H1 (cell line): ENCODE data around the gene ST3GAL3. TPM values are rescaled to one million over a fixed set of nuclear protein-coding genes. Genes with fewer than 3 reads are reported as not detected.

Source experiments
- CTCF ChIA-PET: fragments of 300-600 bp; sonication (Branson Sonifier 250); formaldehyde crosslinking; loops from one replicate; lab custom pipeline; 2021; ENCODE audit not compliant: partially characterized antibody; lab: Charles Lee
- POLR2A ChIA-PET: fragments of 300-600 bp; sonication (Branson Sonifier 250); formaldehyde crosslinking; loops from one replicate; lab custom pipeline; 2021; ENCODE audit warnings: inconsistent platforms; ENCODE audit not compliant: partially characterized antibody; lab: Charles Lee
- DNase-seq, 2 experiments: peaks; one replicate each; pipeline versions ENCODE4 v3.0.0 to v3.0.0-alpha.2; 2010 to 2022; ENCODE audit warnings: low spot score in 2 of 2, low read depth in 1 of 2, mixed read lengths in 1 of 2
- FAIRE-seq: peaks from 2 replicates; lab custom pipeline; 2011; peaks lifted over from hg19 to GRCh38; lab: Jason Lieb, UNC
- H2AFZ ChIP-seq: 2 replicates; pipeline ENCODE4 v1.8.1; 2012; ENCODE audit warnings: low read length, inconsistent platforms
- H2AK5ac ChIP-seq: 2 replicates; pipeline ENCODE4 v1.6.1; 2013; ENCODE audit warnings: low read depth, low read length
- H2BK120ac ChIP-seq: replicated peaks from 2 replicates; pipeline ENCODE3; 2013; ENCODE audit warnings: low read depth, low read length, inconsistent platforms
- H2BK12ac ChIP-seq: 2 replicates; pipeline ENCODE4 v1.6.1; 2013; ENCODE audit warnings: low read depth, low read length
- H2BK15ac ChIP-seq: 2 replicates; pipeline ENCODE4 v1.6.1; 2013; ENCODE audit warnings: low read length
- H2BK20ac ChIP-seq: 2 replicates; pipeline ENCODE4 v1.6.1; 2013; ENCODE audit warnings: low read length
- H2BK5ac ChIP-seq: 2 replicates; pipeline ENCODE4 v1.6.1; 2013; ENCODE audit warnings: low read depth, low read length
- H3K14ac ChIP-seq: 2 replicates; pipeline ENCODE4 v1.6.1; 2013; ENCODE audit warnings: inconsistent platforms; ENCODE audit not compliant: insufficient read length
- H3K18ac ChIP-seq: 2 replicates; pipeline ENCODE4 v1.6.1; 2013; ENCODE audit warnings: low read length; ENCODE audit errors: extremely low read depth
- H3K23ac ChIP-seq: 2 replicates; pipeline ENCODE4 v1.6.1; 2013; ENCODE audit warnings: inconsistent platforms; ENCODE audit not compliant: insufficient read length
- H3K23me2 ChIP-seq: 2 replicates; pipeline ENCODE4 v1.6.1; 2013; ENCODE audit warnings: low read depth, low read length
- H3K27ac ChIP-seq: 2 replicates; pipeline ENCODE4 v1.6.1; 2011; ENCODE audit warnings: low read depth, low read length, inconsistent platforms
- H3K27me3 ChIP-seq, 4 experiments: replicated peaks in 1 of 4; 1 replicate in 1 of 4; 2 replicates in 3 of 4; pipeline versions ENCODE4 v1.6.1 to v1.8.1; 2011 to 2013; ENCODE audit warnings: low read length in 3 of 4, mild to moderate bottlenecking in 3 of 4, inconsistent platforms in 2 of 4, mixed read lengths in 2 of 4, moderate library complexity in 1 of 4; ENCODE audit not compliant: control insufficient read depth in 3 of 4, insufficient read depth in 3 of 4; ENCODE audit errors: extremely low read depth in 1 of 4
- H3K36me3 ChIP-seq, 4 experiments: 2 replicates each; pipeline versions ENCODE4 v1.6.1 to v1.8.1; 2011 to 2013; ENCODE audit warnings: mild to moderate bottlenecking in 4 of 4, low read length in 3 of 4, moderate library complexity in 2 of 4, control low read depth in 1 of 4, inconsistent platforms in 1 of 4; ENCODE audit not compliant: insufficient read depth in 4 of 4, control insufficient read depth in 2 of 4
- H3K4ac ChIP-seq: replicated peaks from 2 replicates; pipeline ENCODE3; 2013; ENCODE audit warnings: low read length, low read depth, mixed read lengths, inconsistent platforms; ENCODE audit not compliant: insufficient read length
- H3K4me1 ChIP-seq, 4 experiments: replicated peaks in 1 of 4; 1 replicate in 1 of 4; 2 replicates in 3 of 4; pipeline versions ENCODE4 v1.6.1 to v1.8.1; 2011 to 2013; ENCODE audit warnings: low read length in 3 of 4, inconsistent platforms in 2 of 4, mixed read lengths in 1 of 4; ENCODE audit not compliant: insufficient read depth in 4 of 4, control insufficient read depth in 3 of 4
- H3K4me2 ChIP-seq, 2 experiments: 2 replicates each; pipeline versions ENCODE4 v1.6.1 to v1.8.1; 2011 to 2013; ENCODE audit warnings: low read depth in 2 of 2, low read length in 2 of 2, control low read depth in 1 of 2, inconsistent platforms in 1 of 2, mild to moderate bottlenecking in 1 of 2; ENCODE audit not compliant: insufficient read depth in 1 of 2
- H3K4me3 ChIP-seq, 4 experiments: fragments of 200-600, 300-600 bp in 1 of 4; sonication (generic), shearing (Covaris generic), sonication (Bioruptor Twin) in 1 of 4; 2 replicates each; pipeline versions ENCODE4 v1.5.1 to v1.8.1; 2011 to 2016; ENCODE audit warnings: low read length in 4 of 4, low read depth in 3 of 4, control low read depth in 2 of 4, inconsistent platforms in 2 of 4, mild to moderate bottlenecking in 2 of 4, mixed read lengths in 1 of 4, moderate library complexity in 1 of 4; ENCODE audit not compliant: insufficient read depth in 2 of 4; ENCODE audit errors: extremely low read depth in 1 of 4
- H3K56ac ChIP-seq: replicated peaks from 2 replicates; pipeline ENCODE3; 2013; ENCODE audit warnings: low read depth, mild to moderate bottlenecking, mixed read lengths, low read length, inconsistent platforms; ENCODE audit not compliant: insufficient read length
- H3K79me1 ChIP-seq: 2 replicates; pipeline ENCODE4 v1.6.1; 2013; ENCODE audit warnings: low read depth, low read length, control low read depth
- H3K79me2 ChIP-seq, 2 experiments: 2 replicates each; pipeline versions ENCODE4 v1.6.1 to v1.8.1; 2012 to 2013; ENCODE audit warnings: low read length in 2 of 2, mild to moderate bottlenecking in 2 of 2, inconsistent platforms in 1 of 2; ENCODE audit not compliant: insufficient read depth in 2 of 2, control insufficient read depth in 1 of 2
- H3K9ac ChIP-seq, 4 experiments: replicated peaks in 1 of 4; 1 replicate in 1 of 4; 2 replicates in 3 of 4; pipeline versions ENCODE4 v1.6.1 to v1.8.1; 2011 to 2013; ENCODE audit warnings: low read depth in 3 of 4, low read length in 3 of 4, control low read depth in 2 of 4, mild to moderate bottlenecking in 2 of 4, moderate library complexity in 2 of 4, inconsistent platforms in 1 of 4; ENCODE audit errors: extremely low read depth in 1 of 4
- H3K9me3 ChIP-seq, 2 experiments: 2 replicates each; pipeline versions ENCODE4 v1.6.1 to v1.8.1; 2012 to 2013; ENCODE audit warnings: mild to moderate bottlenecking in 2 of 2, moderate library complexity in 2 of 2, control low read depth in 1 of 2, inconsistent platforms in 1 of 2, low read depth in 1 of 2, low read length in 1 of 2, mixed read lengths in 1 of 2; ENCODE audit not compliant: insufficient read depth in 2 of 2
- H4K20me1 ChIP-seq, 2 experiments: replicated peaks in 1 of 2; 2 replicates each; pipeline versions ENCODE3 to v1.8.1; 2011 to 2013; ENCODE audit warnings: inconsistent platforms in 2 of 2, low read length in 2 of 2, mild to moderate bottlenecking in 1 of 2; ENCODE audit not compliant: insufficient read depth in 2 of 2, control insufficient read depth in 1 of 2
- H4K5ac ChIP-seq: 2 replicates; pipeline ENCODE4 v1.6.1; 2013; ENCODE audit warnings: low read length, low read depth, mixed read lengths, inconsistent platforms; ENCODE audit not compliant: insufficient read length
- H4K8ac ChIP-seq: 2 replicates; pipeline ENCODE4 v1.8.0; 2013; ENCODE audit warnings: mild to moderate bottlenecking, moderate library complexity, low read length, inconsistent platforms; ENCODE audit not compliant: insufficient read depth; ENCODE audit errors: extremely low read depth
- H4K91ac ChIP-seq: replicated peaks from 2 replicates; pipeline ENCODE3; 2013; ENCODE audit warnings: low read length, mixed read lengths, inconsistent platforms; ENCODE audit not compliant: insufficient read length
- ATF3 ChIP-seq: IDR thresholded peaks from 2 replicates; pipeline ENCODE4 v1.6.1; 2011; ENCODE audit warnings: low read depth, mild to moderate bottlenecking, low read length; ENCODE audit not compliant: insufficient read depth
- CBX8 ChIP-seq: fragments of 300-800, 300-1000 bp; sonication (generic); IDR thresholded peaks from 2 replicates; pipeline ENCODE4 v1.7.1; 2016; ENCODE audit warnings: low read depth, low read length, borderline replicate concordance
- EGR1 ChIP-seq: IDR thresholded peaks from 2 replicates; pipeline ENCODE4 v1.6.1; 2011; ENCODE audit warnings: low read depth, low read length, borderline replicate concordance
- EZH2 ChIP-seq: fragments of 200-600 bp; sonication (generic); IDR thresholded peaks from 2 replicates; pipeline ENCODE4 v1.7.1; 2012; ENCODE audit warnings: low read depth, mild to moderate bottlenecking, moderate library complexity, low read length, inconsistent platforms; ENCODE audit not compliant: severe bottlenecking
- GTF2F1 ChIP-seq: IDR thresholded peaks from 2 replicates; pipeline ENCODE4 v1.6.1; 2012; ENCODE audit warnings: low read depth, low read length, improper control_type of control experiment, borderline replicate concordance
- HDAC2 ChIP-seq, 2 experiments: fragments of 300-600 bp in 1 of 2; sonication (generic) in 1 of 2; IDR thresholded peaks; 2 replicates each; pipeline ENCODE4 v1.6.1; 2011 to 2012; ENCODE audit warnings: low read depth in 2 of 2, low read length in 2 of 2, mild to moderate bottlenecking in 2 of 2, moderate library complexity in 2 of 2, borderline replicate concordance in 1 of 2, inconsistent platforms in 1 of 2
- HDAC6 ChIP-seq: IDR thresholded peaks from one replicate; pipeline ENCODE4 v1.7.1; 2012; ENCODE audit warnings: low read depth, mild to moderate bottlenecking, inconsistent platforms, low read length, moderate library complexity
- KDM4A ChIP-seq: IDR thresholded peaks from one replicate; pipeline ENCODE4 v1.7.1; 2012; ENCODE audit warnings: low read depth, mild to moderate bottlenecking, moderate library complexity, low read length, inconsistent platforms; ENCODE audit not compliant: severe bottlenecking
- NANOG ChIP-seq: IDR thresholded peaks from 2 replicates; pipeline ENCODE4 v1.6.1; 2011; ENCODE audit warnings: low read length, low read depth, mild to moderate bottlenecking, inconsistent platforms; ENCODE audit not compliant: insufficient read depth, poor library complexity, severe bottlenecking
- NRF1 ChIP-seq: IDR thresholded peaks from 2 replicates; pipeline ENCODE4 v1.6.1; 2011; ENCODE audit warnings: mild to moderate bottlenecking, low read depth, low read length, improper control_type of control experiment
- POLR2A ChIP-seq, 2 experiments: IDR thresholded peaks; 1 replicate in 1 of 2; 2 replicates in 1 of 2; pipeline ENCODE4 v1.6.1; 2011; ENCODE audit warnings: low read depth in 2 of 2, low read length in 2 of 2, mild to moderate bottlenecking in 2 of 2; ENCODE audit errors: control extremely low read depth in 1 of 2
- RNF2 ChIP-seq: fragments of 200-900, 300-1000 bp; sonication (generic); IDR thresholded peaks from 2 replicates; pipeline ENCODE4 v1.7.1; 2016; ENCODE audit warnings: borderline replicate concordance, low read depth, mild to moderate bottlenecking, antibody characterized with exemption, low read length; ENCODE audit not compliant: poor library complexity, severe bottlenecking; ENCODE audit errors: missing control alignments
- SP2 ChIP-seq: IDR thresholded peaks from 2 replicates; pipeline ENCODE4 v1.6.1; 2012; ENCODE audit warnings: mild to moderate bottlenecking, low read length, inconsistent platforms
- TCF12 ChIP-seq: IDR thresholded peaks from 2 replicates; pipeline ENCODE4 v1.6.1; 2011; ENCODE audit warnings: low read depth, mild to moderate bottlenecking, low read length
- WGBS, 2 experiments: shearing (Covaris generic) in 1 of 2; methylation state at CpG; one replicate each; pipeline versions ENCODE4 v1.1.6 to v1.1.7; 2013 to 2015; ENCODE audit warnings: low lambda C conversion rate in 2 of 2, mixed read lengths in 2 of 2, inconsistent platforms in 1 of 2, low coverage in 1 of 2, missing lambda C conversion rate in 1 of 2; ENCODE audit not compliant: insufficient replicate concordance in 2 of 2, insufficient coverage in 1 of 2, insufficient read length in 1 of 2; ENCODE audit errors: extremely low coverage in 1 of 2, missing lambda C conversion rate in 1 of 2; 5-methylcytosine and 5-hydroxymethylcytosine counted together
- polyA plus RNA-seq, 7 experiments: library from polyadenylated mRNA; depleted of rRNA in 3 of 7; stranded (reverse) in 5 of 7; unstranded in 2 of 7; fragments of >200 nt in 5 of 7; fragments of 200-250 nt in 2 of 7; gene quantifications; 1 replicate in 5 of 7; 2 replicates in 1 of 7; 4 replicates in 1 of 7; pipeline versions ENCODE4 v1.2.1 to v1.2.3, GENCODE V29; 2011 to 2013; ENCODE audit warnings: missing spikeins in 2 of 7, mixed read lengths in 2 of 7
- total RNA-seq: library from RNA; stranded (reverse); fragmentation: NEBNext Ultra II Directional; extraction: Animal tissue kit (Norgen Biotek cat#: 25700); gene quantifications from 2 replicates; pipeline ENCODE4 v1.2.1, GENCODE V29; 2021

The ST3GAL3 gene
- total and polyA plus RNA-seq, 2 of the 8 experiments (the other 6 are each of a cell fraction or from before 2014, with no cell fraction given) = 6.8 to 7.0 TPM

DNA sequence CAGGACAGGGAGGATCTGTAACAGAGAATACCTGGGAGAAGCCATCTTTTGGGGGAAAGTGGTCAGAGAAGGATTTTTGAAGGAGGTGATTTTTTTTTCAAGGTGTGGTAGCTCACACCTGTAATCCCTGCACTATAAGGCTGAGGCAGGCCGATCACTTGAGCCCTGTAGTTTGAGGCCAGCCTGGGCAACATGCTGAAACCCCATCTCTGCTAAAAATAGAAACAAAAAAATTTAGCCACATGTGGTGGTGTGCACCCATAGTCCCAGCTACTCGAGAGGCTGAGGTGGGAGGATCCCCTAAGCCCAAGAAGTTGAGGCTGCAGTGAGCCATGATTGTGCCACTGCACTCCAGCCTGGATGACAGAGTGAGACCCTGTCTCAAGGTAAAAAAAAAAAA is 158.9 kb downstream of the ST3GAL3 start:
- H3K4me2 ChIP-seq = no peak overlapping the region
- no peak overlapping the region for H3K9ac ChIP-seq
- TF ChIP-seq HDAC2 (IDR thresholded peaks at IDR 0.05; ENCODE audit: borderline replicate concordance in 1 of 2, low read depth in 2 of 2, low read length in 2 of 2) (no peak), GTF2F1 (no peak), SP2 (no peak), RNF2 (no peak), HDAC6 (no peak), CBX8 (no peak), KDM4A (no peak), EGR1 (no peak), NANOG (no peak), ATF3 (no peak), TCF12 (no peak), POLR2A (IDR thresholded peaks at IDR 0.05; ENCODE audit: control extremely low read depth in 1 of 2, low read depth in 2 of 2, low read length in 2 of 2) (no peak), EZH2 (no peak), NRF1 (no peak)
- H3K36me3 ChIP-seq = no peaks in the 10 kb centered on the region
- H3K4ac ChIP-seq = no peak overlapping the region
- H3K27ac ChIP-seq = no peak overlapping the region
- no peak overlapping the region for H3K18ac ChIP-seq
- H3K4me1 ChIP-seq = no peaks in the 10 kb centered on the region
- H3K27me3 ChIP-seq = no peaks in the 10 kb centered on the region
- H3K14ac ChIP-seq = no peak overlapping the region
- no peak overlapping the region for H3K56ac ChIP-seq
- ChIA-PET POLR2A (no interaction called here), CTCF (no interaction called here)
- H3K4me3 ChIP-seq = no peak overlapping the region
- no peak overlapping the region for H4K91ac ChIP-seq
- no peak overlapping the region for H2BK120ac ChIP-seq
- no peak overlapping the region for H4K8ac ChIP-seq
- H3K79me1 ChIP-seq = no peaks in the 10 kb centered on the region
- no peak for FAIRE-seq
- 0 out of 2 replicates have a peak, but pooled peaks cover 2% of the 10 kb centered on the region for H3K23me2 ChIP-seq
- DNase-seq = no peak
- no peak overlapping the region for H3K23ac ChIP-seq
- H3K9me3 ChIP-seq = no peaks in the 10 kb centered on the region
- no peaks in the 10 kb centered on the region for H4K20me1 ChIP-seq
- WGBS, 2 experiments = 88% methylated on average over 2 of the region's 2 CpGs; no CpG with 5 or more reads in 1 of the 2 experiments
- no peak overlapping the region for H2AFZ ChIP-seq
- no peak overlapping the region for H2BK15ac ChIP-seq
- H2BK12ac ChIP-seq = no peak overlapping the region
- no peak overlapping the region for H2AK5ac ChIP-seq
- H3K79me2 ChIP-seq = no peaks in the 10 kb centered on the region
- H4K5ac ChIP-seq = no peak overlapping the region
- H2BK20ac ChIP-seq = no peak overlapping the region
- H2BK5ac ChIP-seq = no peak overlapping the region
